GM21390 (cell line): ENCODE results near the gene POMZP3.
A peak's percentile ranks its signal among the peaks of the same experiment; 100 is the strongest.
"Not testable (repeated sequence)": the region's sequence is repeated elsewhere in the genome, so short reads cannot be mapped to it uniquely, and the experiment has no call there.

Experiments used
- ATAC-seq: cut with Tn5 transposase; IDR thresholded peaks from one replicate; pipeline ENCODE4 v1.9.1; 2021; ENCODE audit not compliant: unreplicated experiment

Gene POMZP3

DNA sequence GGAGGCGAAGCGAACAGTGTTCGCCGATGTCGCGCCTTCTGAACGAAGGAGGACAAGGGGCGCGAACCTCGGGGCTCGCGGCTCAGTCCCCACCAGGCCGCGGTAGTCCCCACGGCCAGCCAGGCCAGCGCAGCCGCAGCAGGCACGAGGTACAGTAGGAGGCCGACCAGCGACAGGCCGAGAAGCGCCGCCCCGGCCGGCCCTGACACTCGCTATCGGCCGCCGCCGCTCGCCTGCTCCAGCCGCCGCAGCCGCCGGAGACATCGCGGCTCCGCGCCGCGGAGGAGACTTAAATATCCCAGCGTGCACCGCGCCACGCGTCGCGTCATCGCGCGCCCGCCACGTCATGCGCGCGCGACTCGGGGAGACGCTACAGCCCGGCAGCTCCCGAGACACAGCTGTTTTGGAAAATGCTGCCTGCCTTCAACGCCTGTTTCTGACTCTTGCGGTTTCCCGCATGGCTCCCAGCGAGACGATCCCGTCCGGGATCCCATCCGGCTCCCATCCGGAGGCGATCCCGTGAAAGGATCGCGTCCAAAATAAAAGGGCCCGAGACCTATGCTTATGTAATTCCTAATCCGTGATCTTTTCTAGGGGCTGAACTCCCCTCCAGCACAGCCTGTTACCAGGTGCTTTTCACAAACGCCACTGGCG is at the start of gene POMZP3:
Gene POMZP3 (minus strand): TSS at position 291 of the 654 bp plus-strand sequence. CDS start 1,215 bp downstream, outside the sequence.
- ATAC-seq: peak; percentile 89

DNA sequence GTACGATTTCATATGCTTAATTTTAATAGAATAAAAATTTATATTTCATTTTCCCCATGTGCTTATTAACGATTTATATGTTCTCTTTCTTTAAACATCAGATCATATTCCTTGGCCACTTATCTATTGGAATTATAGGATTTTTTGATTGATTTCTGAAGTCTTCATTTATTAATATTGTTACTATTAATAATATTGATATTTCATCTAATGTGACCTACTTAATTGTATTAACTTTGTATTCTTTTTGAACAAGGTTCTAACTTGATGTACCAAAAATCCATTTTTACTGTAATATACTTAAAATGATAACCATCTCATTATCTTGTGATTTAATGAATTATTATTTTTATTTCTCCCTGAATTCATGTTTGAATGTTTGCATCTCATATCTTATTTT is 48.7 kb upstream of the POMZP3 start:
- ATAC-seq: not testable (repeated sequence)

DNA sequence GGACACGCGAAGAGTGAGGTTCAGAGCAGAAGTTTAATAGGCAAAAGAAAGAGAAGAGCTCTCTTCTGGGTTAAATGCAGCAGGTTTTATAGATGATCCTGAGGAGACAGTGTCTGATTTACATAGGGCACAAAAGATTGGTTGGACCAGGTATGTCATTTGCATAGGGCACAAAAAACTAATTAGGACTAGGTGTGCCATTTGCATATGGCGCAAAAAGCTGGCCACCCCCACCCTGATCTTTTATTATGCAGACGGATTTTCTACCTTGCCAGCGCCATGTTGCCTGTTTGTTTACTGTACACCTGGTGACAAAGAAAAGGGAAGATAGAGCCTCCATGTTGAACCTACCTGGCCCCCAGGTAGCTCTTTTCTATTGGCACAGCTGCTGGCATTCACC is 46.3 kb upstream of the POMZP3 start:
- ATAC-seq: not testable (repeated sequence)

DNA sequence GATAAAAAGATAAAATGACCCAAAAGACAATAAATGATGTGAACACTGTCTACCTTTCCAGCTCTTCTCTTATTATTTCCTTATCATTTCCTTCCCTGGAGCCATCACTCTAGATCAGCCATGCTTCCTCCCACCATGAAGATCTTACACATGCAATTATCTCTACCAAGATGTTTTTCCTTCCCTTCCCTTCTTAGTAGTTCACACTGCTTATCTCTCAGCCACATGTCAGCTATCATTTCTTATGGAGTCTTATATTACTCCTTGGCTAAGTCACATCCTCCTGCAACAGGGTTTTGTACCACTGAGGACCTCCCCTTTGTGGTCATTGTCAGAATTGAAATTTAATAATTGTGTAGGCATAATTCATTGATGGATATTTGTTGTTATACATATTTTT is 32.1 kb upstream of the POMZP3 start:
- ATAC-seq: not testable (repeated sequence)

DNA sequence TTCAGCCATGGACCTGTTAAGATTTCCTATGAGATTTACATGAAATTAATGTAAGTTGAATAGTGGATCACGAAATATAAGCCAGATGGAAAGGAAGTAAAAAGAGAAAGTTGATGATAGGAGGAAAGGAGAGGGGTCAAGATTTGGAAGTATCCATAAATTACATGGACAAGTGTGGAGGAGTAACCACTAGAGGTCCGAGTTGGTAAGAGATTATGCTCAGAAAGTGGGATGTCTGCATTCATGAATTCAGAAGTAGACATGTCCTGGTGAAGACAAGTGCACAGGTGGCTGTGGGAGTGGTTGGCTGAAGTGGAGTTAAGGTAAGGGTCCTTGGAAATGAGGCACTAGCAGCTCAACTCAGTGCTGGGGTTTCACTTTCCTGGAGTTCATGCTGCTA is 29.3 kb upstream of the POMZP3 start:
- not testable (repeated sequence) for ATAC-seq

DNA sequence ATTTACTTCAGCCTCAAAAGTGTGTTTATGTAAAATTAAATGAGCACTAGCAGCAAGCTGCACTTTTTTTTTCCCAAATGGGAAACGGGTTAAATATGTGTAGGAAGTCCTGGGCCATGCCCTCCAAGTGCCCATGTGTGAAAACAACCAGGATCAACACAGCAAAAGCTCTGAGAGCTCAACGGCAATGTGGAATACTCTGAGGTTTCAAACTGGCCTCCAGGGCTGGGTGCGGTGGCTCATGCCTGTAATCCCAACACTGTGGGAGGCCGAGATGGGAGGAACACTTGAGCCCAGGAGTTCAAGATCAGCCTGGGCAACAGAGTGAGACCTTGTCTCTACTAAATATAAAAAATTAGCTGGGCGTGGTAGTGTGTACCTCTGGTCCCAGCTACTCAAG is 15.5 kb upstream of the POMZP3 start:
- ATAC-seq: not testable (repeated sequence)

DNA sequence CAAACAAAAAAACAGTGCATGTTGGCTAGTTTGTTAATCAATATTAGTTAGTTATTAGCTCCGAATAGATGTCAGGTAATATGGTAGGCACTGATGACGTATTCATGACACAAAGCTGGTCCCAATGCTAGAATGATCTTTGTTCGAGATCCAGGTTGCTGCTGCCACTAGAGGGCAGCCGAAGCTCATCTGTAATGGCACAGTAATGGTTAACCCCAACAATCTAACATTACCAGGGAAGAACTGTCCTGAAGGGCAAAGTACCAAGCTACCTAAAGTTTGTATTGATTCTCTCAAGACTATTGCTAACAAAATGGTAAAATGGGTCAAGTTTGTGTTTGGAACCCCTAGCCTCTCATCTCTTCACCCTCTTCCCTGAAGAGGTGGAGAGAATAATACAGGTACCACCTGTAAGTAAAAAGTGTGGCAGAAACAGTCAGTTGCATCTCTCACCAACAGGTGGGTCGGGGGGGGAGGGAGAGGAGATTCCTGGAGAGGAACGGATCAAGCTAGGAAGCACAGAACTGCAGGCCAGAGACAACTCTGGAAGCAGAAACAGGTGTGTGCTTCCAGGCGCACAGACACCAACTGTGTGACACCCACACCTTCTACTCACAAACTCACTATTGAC is 10.1 kb upstream of the POMZP3 start:
- not testable (repeated sequence) for ATAC-seq

DNA sequence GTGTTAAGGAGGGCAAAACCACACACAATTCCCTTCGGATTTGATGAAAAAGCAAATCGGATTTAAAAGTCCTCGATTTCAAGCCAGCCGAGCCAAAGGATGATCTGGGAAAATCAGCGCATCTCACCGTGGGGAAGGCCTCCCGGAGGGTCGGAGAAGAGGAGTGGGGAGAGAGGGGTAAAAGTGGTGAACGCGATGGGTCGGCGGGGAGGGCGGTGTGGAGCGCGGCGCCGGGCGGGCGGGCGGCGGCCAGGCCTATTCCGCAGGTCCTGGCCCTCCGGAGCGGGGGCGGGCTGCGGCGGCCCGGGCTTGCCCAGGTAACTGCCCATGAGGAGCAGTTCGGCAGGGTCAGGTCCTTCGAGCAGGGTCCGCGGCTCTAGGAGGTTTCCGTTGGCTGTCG is 498 bp downstream of the POMZP3 start:
- ATAC-seq: peak; percentile 33

DNA sequence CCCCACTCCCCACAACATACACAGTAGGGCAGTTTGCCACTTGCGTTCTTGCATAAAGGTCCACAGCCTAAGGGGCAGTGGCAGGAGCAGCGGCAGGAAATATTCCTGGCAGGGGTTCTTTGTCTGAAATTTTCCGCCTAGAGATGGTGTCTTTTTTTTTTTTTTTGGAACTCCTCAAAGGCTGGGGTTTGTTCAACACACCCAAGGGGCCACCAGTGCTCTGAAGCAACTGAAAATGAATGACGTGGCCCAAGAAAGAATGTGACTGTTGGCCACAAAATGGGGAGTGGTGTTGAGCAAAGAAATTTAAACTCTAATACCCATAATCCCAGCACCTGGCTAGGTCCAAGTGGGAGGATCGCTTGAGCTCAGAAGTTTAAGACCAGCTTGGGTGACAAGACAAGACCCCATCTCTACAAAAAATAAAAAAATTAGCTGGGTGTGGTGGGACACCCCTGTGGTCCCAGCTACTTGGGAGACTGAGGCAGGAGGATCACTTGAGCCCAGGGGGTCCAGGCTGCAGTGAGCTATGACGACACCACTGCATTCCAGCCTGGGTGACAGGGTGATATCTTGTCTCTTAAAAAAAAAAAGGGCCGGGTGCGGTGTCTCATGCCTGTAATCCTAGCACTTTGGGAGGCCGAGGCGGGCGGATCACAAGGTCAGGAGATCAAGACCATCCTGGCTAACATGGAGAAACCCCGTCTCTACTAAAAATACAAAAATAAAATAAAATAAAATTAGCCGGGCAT is 7.5 kb downstream of the POMZP3 start:
- ATAC-seq: not testable (repeated sequence)

DNA sequence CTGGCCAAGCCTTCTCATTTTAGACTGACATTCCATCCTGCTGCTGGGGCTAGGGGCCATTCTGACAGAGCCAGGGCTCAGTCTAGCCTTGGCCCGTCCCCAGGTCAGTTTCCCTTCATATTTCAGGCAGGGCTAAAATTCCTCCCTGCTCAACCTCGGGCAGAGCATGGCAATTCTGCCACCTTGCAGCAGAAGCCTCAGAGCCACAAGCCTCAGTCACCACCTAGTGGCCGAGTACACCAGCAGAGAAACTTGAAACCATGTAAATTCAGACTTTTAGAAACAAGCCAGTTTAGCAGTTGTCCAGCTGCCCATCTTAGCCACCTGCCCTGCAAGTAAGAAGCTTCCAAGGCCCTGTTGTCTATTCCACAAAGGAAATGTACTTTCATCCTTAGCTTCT is 13.3 kb downstream of the POMZP3 start:
- not testable (repeated sequence) for ATAC-seq

DNA sequence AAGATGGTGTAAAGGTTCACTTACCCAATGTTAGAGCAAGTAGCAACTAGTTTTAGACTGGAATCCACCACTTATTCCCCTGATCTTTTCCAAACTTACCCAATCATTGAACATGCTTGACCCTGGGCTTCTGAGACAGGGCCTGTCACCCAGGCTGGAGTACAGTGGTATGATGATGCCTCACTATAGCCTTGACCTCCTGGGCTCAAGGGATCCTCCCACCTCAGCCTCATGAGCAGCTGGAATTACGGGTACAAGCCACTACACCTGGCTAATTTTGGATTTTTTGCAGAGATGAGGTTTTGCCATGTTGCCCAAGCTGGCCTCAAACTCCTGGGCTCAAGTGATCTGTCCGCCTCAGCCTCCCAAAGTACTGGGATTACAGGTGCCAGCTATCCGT is 14.8 kb downstream of the POMZP3 start:
- ATAC-seq: not testable (repeated sequence)

DNA sequence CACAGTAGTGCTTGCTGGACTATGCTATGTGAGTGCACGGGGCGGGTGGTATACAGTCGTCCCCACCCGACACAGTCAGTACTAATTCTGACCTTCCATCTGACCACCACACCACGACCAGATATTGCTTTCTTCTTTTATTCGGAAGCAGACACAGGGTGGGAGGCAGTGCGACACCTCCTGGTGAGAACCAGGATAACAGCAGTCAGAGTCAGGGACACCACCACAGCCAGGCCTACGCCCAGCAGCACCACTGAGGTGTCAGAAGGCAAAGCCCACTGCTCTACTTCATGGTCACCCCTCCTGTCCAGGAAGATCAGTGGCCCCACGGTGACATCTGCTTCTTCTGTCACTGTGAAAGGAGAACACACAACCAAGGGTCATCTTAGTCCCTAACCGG is 17.2 kb downstream of the POMZP3 start:
- not testable (repeated sequence) for ATAC-seq

DNA sequence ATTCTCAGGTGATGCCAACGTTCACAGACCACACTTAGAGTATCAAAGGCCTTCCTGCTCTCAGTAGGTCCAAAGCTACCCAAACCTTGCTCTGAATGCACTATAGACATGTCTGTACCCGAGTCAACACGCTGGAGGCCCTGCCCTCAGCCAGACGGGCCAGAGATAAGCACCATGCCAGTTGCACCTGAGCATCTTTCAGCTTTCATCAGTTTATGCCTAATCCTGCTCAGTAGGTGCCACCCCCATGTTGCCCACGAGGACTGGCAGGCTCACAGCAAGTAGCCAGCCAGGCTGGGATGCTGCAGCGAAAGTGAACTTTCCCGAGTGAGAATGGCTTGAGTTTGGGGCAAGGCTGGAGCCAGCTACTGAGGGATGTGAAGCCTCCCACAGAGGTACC is 18.6 kb downstream of the POMZP3 start:
- not testable (repeated sequence) for ATAC-seq

DNA sequence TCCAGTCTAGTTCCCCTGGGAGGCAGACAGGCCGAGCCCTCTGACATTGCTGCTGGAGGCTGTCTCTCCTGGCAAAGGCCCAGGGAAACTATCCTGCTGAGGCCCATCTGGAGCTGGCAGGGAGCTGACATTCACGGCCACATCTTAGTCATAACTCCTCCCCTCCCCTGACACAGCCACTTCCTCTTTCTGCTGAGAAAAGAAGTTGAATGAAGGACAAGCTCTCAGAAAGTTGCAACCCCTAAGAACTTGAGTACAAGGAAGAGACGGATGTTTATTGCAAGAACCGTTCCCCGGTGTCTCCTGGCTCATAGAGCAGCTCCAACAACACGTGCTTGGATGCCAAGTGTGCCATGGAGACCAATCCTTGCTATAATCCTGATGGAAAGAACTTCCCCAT is 21.1 kb downstream of the POMZP3 start:
- peak; percentile 96 for ATAC-seq

DNA sequence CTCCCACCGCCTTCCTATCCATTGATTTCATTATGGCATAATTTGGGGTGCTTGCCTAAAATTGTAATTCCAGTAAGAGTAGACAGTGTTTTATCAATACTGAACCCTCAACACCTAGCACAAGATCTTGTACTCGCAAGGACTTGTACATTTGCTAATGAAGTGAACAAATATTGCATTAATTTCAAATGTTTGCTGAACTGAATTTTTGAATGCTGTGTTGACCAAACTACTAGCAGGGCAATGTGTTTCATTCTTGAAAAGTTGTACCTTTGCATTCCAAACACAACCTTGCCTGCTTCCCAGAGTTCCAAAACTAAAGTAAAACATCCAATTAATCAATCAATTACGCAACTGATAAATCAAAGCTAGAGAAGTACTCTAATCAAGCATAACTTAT is 26.4 kb downstream of the POMZP3 start:
- ATAC-seq: not testable (repeated sequence)

DNA sequence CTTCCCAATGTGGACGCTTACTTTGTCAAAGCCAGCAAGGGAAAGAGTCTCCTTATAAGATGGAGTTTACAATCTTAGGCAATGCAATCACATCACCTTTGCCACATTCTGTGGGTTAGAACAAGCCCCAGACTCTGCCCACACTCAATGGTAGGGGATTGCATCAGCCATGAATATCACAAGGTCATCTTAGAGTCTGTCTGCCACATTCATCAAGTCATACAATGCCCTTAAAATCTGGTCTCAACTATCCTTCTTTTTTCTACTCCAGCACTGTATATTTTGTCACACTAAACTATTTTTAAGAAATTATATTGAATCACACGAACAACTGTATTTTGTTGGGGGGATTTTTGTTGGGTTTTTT is 27.0 kb downstream of the POMZP3 start:
- not testable (repeated sequence) for ATAC-seq

DNA sequence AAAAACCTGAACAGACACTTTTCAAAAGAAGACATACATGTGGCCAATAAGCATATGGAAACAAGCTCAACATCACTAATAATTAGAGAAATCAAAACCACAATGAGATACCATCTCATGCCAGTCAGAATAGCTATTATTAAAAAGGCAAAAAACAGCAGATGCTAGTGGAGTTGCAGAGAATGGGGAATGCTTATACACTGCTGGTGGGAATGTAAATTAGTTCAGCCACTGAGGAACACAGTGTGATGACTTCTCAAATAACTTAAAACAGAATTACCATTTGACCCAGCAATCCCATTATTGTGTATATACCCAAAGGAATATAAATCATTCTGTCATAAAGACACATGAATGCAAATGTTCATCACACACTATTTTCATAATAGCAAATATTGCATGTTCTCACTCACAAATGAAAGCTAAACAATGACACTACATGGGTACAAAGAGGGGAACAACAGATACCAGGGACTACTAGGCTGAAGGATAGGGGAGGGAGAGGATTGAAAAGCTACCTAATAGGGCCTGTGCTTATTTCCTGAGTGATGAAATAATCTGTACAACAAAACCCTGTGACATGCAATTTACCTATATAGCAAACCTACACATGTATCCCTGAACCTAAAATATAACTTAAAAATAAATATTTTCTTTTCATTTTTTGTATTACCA is 28.4 kb downstream of the POMZP3 start:
- not testable (repeated sequence) for ATAC-seq

DNA sequence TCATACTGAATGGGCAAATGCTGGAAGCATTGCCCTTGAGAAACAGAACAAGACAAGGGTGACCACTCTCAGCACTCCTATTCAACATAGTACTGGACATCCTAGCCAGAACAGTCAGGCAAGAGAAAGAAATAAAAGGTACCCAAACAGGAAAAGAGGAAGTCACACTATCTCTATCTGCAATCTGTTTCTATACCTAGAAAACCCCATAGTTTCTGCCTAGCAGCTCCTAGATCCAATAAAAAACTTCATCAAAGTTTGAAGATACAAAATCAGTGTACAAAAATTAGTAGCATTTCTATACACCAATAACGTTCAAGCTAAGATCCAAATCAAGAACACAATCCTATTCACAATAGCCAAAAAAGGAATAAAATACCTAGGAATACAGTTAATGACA is 29.8 kb downstream of the POMZP3 start:
- ATAC-seq: not testable (repeated sequence)

DNA sequence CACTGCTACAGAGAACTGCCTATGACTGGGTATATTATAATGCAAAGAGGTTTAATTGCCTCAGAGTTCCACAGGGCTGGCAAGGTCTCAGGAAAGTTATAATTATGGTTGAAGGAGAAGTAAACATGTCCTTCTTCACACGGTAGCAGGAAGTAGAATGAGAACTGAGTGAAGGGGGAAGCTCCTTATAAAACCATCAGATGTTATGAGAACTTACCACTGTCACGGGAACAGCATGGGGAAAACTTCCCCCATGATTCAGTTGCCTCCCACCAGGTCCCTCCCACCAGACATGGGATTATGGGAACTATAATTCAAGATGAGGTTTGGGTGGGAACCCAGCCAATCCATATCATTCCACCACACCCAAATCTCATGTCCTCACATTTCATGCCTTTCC is 34.4 kb downstream of the POMZP3 start:
- not testable (repeated sequence) for ATAC-seq

DNA sequence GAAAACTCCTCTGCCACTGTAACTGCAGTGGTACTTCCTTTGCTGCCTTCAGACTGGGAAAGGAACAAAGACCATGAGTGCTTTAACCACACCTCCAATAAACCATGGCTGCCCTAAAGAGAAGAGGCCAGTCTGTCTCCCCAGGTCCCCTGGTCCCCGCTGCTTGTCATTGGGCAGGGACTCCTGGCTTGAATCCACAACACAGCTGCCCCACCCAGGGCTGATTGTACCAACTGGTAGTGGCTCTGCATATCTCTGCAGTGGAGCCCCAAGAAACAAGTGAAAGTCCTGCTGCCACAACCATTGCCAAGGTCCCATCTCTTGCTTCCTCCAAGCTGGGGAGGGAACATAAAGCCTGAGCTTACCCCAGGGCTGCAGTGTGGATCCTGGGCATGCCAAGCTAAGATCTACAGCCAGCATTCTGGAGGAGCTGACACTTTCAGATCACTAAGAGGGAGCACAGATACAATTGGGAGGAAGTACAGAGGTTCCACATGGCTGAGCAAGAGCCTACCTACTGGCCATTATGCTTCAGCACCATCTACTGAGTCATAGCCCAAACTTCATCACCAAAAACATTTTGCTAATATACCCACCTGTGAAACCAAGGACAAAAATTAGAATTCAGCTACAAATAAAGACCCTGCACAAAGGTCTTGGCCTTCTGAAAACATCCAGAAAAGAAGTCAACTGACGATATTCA is 35.3 kb downstream of the POMZP3 start:
- ATAC-seq: peak; percentile 77

DNA sequence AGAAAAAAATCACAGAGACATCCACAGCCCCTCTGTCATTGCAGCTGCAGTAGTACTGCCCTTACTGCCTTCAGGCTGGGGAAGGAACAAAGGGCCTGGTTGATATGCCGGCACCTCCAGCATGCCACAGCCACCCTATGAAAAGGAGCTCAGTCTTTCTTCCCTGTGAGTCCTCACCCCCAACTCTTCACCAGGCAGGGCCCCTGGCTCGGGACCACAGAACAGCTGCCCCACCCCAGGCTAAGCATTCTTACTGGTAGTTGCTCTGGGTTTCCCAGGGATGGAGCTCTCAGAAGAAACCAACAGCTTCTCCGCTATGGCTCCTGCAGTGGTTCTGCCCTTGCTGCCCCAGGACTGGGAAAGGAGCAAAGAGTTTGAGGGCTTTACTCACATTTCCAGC is 36.0 kb downstream of the POMZP3 start:
- not testable (repeated sequence) for ATAC-seq
